Ovary (tissue), 3 donors: ENCODE results near the gene FOSL2.

Experiments used
- CTCF ChIP-seq, 3 donors: fragments of 450-650 bp in 2 of 3; fragments of 200-600 bp in 1 of 3; IDR thresholded peaks; one replicate each; pipeline versions ENCODE4 v1.5.1 to v1.8.0; 2016 to 2022; ENCODE audit warnings: antibody characterized with exemption in 3 of 3, mild to moderate bottlenecking in 1 of 3
- EP300 ChIP-seq: sonication (generic); formaldehyde crosslinking; IDR thresholded peaks from one replicate; pipeline ENCODE4 v1.6.1; 2017; ENCODE audit warnings: antibody characterized with exemption
- donor health status: DM: no; HTN: no; CAD: no.

- TF ChIP-seq EP300 (no peak), CTCF (IDR thresholded peaks at IDR 0.05) (no peak)
Observed at GRCh38 chr2:28374331-28374730, 18.3 kb upstream of the FOSL2 start.
